GF-D8 (cell line): ENCODE data around the gene SHANK1.

Source experiments
- DNase-seq: peaks from one replicate; lab custom pipeline; 2025; lab: John Stamatoyannopoulos, UW

Gene SHANK1

GRCh38 chr19:50686310-50687032 is 33.1 kb downstream of the SHANK1 start:
- no peak for DNase-seq

- no peak for DNase-seq
Observed at GRCh38 chr19:50679177-50680125, 40.2 kb downstream of the SHANK1 start.

GRCh38 chr19:50678323-50678722 is 41.3 kb downstream of the SHANK1 start:
- no peak for DNase-seq

- DNase-seq: no peak
Observed at GRCh38 chr19:50677636-50678035, 42.0 kb downstream of the SHANK1 start.

- DNase-seq: no peak
Observed at GRCh38 chr19:50676625-50677197, 42.9 kb downstream of the SHANK1 start.

GRCh38 chr19:50673118-50673517 is 46.5 kb downstream of the SHANK1 start:
- DNase-seq: no peak

GRCh38 chr19:50670102-50670380 is 49.6 kb downstream of the SHANK1 start:
- no peak for DNase-seq

GRCh38 chr19:50669302-50670101 is 50.1 kb downstream of the SHANK1 start:
- DNase-seq: no peak

- DNase-seq: no peak
Observed at GRCh38 chr19:50668879-50669278, 50.7 kb downstream of the SHANK1 start.

- DNase-seq: no peak
Observed at GRCh38 chr19:50668416-50668815, 51.2 kb downstream of the SHANK1 start.

- no peak for DNase-seq
Observed at GRCh38 chr19:50667759-50668231, 51.8 kb downstream of the SHANK1 start.

- no peak for DNase-seq
Observed at GRCh38 chr19:50667177-50667758, 52.3 kb downstream of the SHANK1 start.

- DNase-seq: no peak
Observed at GRCh38 chr19:50666346-50667176, 53.0 kb downstream of the SHANK1 start.

- DNase-seq: no peak
Observed at GRCh38 chr19:50664204-50664603, 55.4 kb downstream of the SHANK1 start.

GRCh38 chr19:50663482-50663790 is 56.2 kb downstream of the SHANK1 start:
- DNase-seq: no peak

- no peak for DNase-seq
Observed at GRCh38 chr19:50662651-50663481, 56.7 kb downstream of the SHANK1 start.

- DNase-seq: no peak
Observed at GRCh38 chr19:50661766-50662650, 57.6 kb downstream of the SHANK1 start.

GRCh38 chr19:50661023-50661422 is 58.6 kb downstream of the SHANK1 start:
- no peak for DNase-seq

GRCh38 chr19:50660088-50660366 is 59.6 kb downstream of the SHANK1 start:
- no peak for DNase-seq
